ENCODE data around the gene C3orf33. TPM values are rescaled to one million over a fixed set of nuclear protein-coding genes. Genes with fewer than 3 reads are reported as not detected.

C3orf33 gene
- 1 to 10 TPM; 3.4 to 8.8 (median 5.8) TPM for total RNA-seq
- polyA plus RNA-seq, result 1 to 10 TPM; 2.9 to 3.0 TPM
- long read RNA-seq, donor 1, transcript C3orf33-201 (5 exons, 1,884 nt), result major isoform, 17 of 19 reads
- long read RNA-seq, donor 1, partial matches to known transcripts, result 0 of 19 reads
- long read RNA-seq, donor 1, other reads (novel, unspliced or antisense), result 2 of 19 reads
- long read RNA-seq, donor 2, transcript C3orf33-201 (5 exons, 1,884 nt), result major isoform, 15 of 20 reads
- long read RNA-seq, donor 2, partial matches to known transcripts, result 0 of 20 reads
- long read RNA-seq, donor 2, other reads (novel, unspliced or antisense), result 3 of 20 reads
- long read RNA-seq, donor 3, transcript C3orf33-201 (5 exons, 1,884 nt), result major isoform, 7 of 8 reads
- long read RNA-seq, donor 3, partial matches to known transcripts, result 0 of 8 reads
- long read RNA-seq, donor 3, other reads (novel, unspliced or antisense), result 1 of 8 reads

GRCh38 chr3:155805802-155806618 is at the start of gene C3orf33:
C3orf33 (minus strand) TSS chr3:155806278; CDS start chr3:155806252, 26 bp downstream.
- intact Hi-C loops (cut with DNase I), result loop anchor here in 9 of 10 donors (1.0 to 10.0 kb wide), 6 partner anchors 46 to 66 kb away; partner anchors contain the start of genes SLC33A1 (in 7 of the 9) and GMPS (in 5 of the 9)
- ATAC-seq (peak; percentile 89 to 98 (median 96)), DNase-seq (peak; percentile 69 to 90 (median 77))
- H3K4me1 ChIP-seq, result peaks cover 0 to 21% (median 5%) of the 10 kb centered on the region in 12 donors
- H3K4me3 ChIP-seq, result peak within 1 kb of the TSS; percentile 71 to 87 (median 78)
- no peaks in the 10 kb centered on the region for H3K27me3 ChIP-seq
- TF ChIP-seq POLR2A (IDR thresholded peaks at IDR 0.05), result no peak
- peak; percentile 81 to 97 (median 90) for TF ChIP-seq CTCF (IDR thresholded peaks at IDR 0.05)
- WGBS, 4 donors, result 0 to 2% (median 1%) methylated on average over 22 to 61 of the region's 61 CpGs
- no peaks in the 10 kb centered on the region for H3K9me3 ChIP-seq
- H3K27ac ChIP-seq, result peak within 1 kb of the TSS; percentile 72 to 93 (median 88)
- peaks cover 0 to 23% (median 0%) of the 10 kb centered on the region in 9 donors for H3K36me3 ChIP-seq

- H3K36me3 ChIP-seq, result peaks cover 0 to 8% (median 0%) of the 10 kb centered on the region in 9 donors
- WGBS, 4 donors, result 0 to 3% (median 1%) methylated on average over 9 to 50 of the region's 50 CpGs
- ATAC-seq (peak; percentile 98 to 100 (median 98)), DNase-seq (peak; percentile 99 to 100 (median 99))
- peak within 1 kb of the TSS; percentile 70 to 98 (median 84) for H3K4me3 ChIP-seq
- peaks cover 11 to 48% (median 41%) of the 10 kb centered on the region in 12 donors for H3K4me1 ChIP-seq
- H3K27me3 ChIP-seq, result no peaks in the 10 kb centered on the region
- intact Hi-C loops (cut with DNase I), result loop anchor here in 8 of 10 donors (1.0 to 10.0 kb wide), 6 partner anchors 16 to 100 kb away; partner anchors contain the start of genes C3orf33 (in 7 of the 8) and GMPS (in 6 of the 8)
- no peaks in the 10 kb centered on the region for H3K9me3 ChIP-seq
- peak within 1 kb of the TSS; percentile 72 to 98 (median 90) for H3K27ac ChIP-seq
- TF ChIP-seq POLR2A (IDR thresholded peaks at IDR 0.05), result peak in 1 of 2 donors; percentile 67
- TF ChIP-seq CTCF (IDR thresholded peaks at IDR 0.05), result no peak
These were observed 48.3 kb upstream of the C3orf33 start, which contains the start of gene SLC33A1 for GRCh38 chr3:155854141-155854940. SLC33A1 (minus strand) TSS chr3:155854427; CDS start chr3:155853997, 430 bp downstream.

- ATAC-seq, result peak in 2 of 4 donors; percentile 1 to 4
- 2 to 3% (median 3%) methylated on average over 29 to 45 of the region's 45 CpGs for WGBS, 4 donors
- DNase-seq, result peak in 3 of 5 donors; percentile 28 to 68 (median 56)
These were observed 47.4 kb upstream of the C3orf33 start for GRCh38 chr3:155853214-155854140.

More at GRCh38 chr3:155853214-155854140, 47.4 kb upstream of the C3orf33 start:
- TF ChIP-seq POLR2A (IDR thresholded peaks at IDR 0.05), result no peak
- peak in 2 of 12 donors; percentile 11 to 17 for TF ChIP-seq CTCF (IDR thresholded peaks at IDR 0.05)
- Histone ChIP-seq H3K4me1 (peaks cover 11 to 56% (median 44%) of the 10 kb centered on the region in 12 donors), H3K4me3 (peak overlapping the region; percentile 70 to 98 (median 84)), H3K9me3 (no peaks in the 10 kb centered on the region), H3K27ac (peak overlapping the region; percentile 66 to 98 (median 90)), H3K27me3 (no peaks in the 10 kb centered on the region), H3K36me3 (peaks cover 0 to 16% (median under 1%) of the 10 kb centered on the region in 9 donors)
- intact Hi-C loops (cut with DNase I), result loop anchor here in 8 of 10 donors (1.0 to 10.0 kb wide), 6 partner anchors 17 to 99 kb away; partner anchors contain the start of genes C3orf33 (in 7 of the 8) and GMPS (in 6 of the 8)

All from heart left ventricle (tissue), 16 donors.